VCaP (cell line): ENCODE measurements around the gene HDLBP.

Source experiments
- H3K27ac ChIP-seq: fragments of 450-650 bp; 2 replicates; pipeline ENCODE4 v1.5.1; 2017
- CTCF ChIP-seq: fragments of 450-650 bp; conservative IDR thresholded peaks from 2 replicates; pipeline ENCODE4 v1.5.1; 2017; ENCODE audit warnings: mild to moderate bottlenecking, moderate library complexity

The HDLBP gene

GRCh38 chr2:241213041-241213440 is 102.4 kb downstream of the HDLBP start:
- H3K27ac ChIP-seq, result no peak overlapping the region
- TF ChIP-seq CTCF, result no peak

DNA sequence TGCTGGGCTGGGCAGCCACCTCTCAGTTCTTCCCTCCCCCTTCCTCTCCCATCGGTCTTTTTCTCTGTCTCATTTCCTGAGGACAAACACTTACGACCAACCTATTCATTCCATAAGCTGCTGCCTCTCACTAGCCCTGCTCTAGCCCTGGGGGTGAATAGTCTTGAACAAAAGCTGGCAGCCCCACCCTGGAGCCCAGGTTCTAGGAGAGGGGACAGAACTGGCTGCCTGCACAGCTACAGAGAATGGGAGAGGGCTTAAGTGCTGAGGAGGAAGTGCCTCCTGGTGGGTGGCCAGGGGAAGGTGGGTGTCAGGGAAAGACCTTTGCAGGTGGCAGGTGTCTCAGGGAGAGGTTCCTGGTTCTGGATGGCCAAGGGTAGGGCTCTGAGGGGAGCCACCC is 104.2 kb downstream of the HDLBP start:
- TF ChIP-seq CTCF, result no peak
- H3K27ac ChIP-seq, result no peak overlapping the region

- no peak for TF ChIP-seq CTCF
- no peak overlapping the region for H3K27ac ChIP-seq
These were observed 106.2 kb downstream of the HDLBP start for GRCh38 chr2:241209271-241209670.

- H3K27ac ChIP-seq, result no peak overlapping the region
- TF ChIP-seq CTCF, result no peak
These were observed 107.4 kb downstream of the HDLBP start for GRCh38 chr2:241208058-241208457.

DNA sequence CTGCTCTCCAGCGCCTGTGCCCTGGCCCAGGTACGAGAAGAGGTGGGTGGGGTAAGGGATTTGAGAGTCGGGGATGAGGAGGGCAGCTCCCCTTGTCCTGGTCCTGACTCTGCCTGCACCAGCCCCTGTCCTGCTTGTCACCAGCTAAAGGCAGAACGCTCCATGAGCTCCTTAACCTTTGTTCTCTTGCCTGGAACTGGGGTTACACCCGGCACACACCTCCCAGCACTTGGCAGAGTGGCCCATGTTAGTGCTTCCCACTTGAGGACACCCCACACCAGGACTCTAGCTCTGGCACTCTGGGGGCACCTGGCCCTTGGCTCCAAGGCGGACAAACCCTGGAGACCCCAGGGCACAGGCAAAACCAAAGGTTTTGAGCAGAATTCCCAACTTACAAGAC is 107.8 kb downstream of the HDLBP start:
- no peak for TF ChIP-seq CTCF
- no peak overlapping the region for H3K27ac ChIP-seq

DNA sequence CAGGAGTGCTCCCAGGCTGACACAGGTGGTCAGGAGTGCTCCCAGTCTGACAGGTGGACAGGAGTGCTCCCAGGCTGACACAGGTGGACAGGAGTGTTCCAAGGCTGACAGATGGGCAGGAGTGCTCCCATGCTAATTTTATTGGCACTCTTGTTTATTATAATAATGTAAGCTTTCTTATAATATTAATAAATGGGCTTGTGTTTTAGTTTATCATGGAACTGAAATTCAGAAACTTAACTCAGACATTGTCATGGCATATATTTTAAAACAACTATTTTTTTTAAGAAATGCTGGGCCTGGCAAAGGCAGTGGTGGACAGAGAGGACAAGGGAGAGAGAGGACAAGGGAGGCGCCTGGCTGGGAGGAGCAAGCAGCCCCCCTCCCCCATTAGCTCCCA is 108.3 kb downstream of the HDLBP start:
- TF ChIP-seq CTCF, result no peak
- no peak overlapping the region for H3K27ac ChIP-seq

DNA sequence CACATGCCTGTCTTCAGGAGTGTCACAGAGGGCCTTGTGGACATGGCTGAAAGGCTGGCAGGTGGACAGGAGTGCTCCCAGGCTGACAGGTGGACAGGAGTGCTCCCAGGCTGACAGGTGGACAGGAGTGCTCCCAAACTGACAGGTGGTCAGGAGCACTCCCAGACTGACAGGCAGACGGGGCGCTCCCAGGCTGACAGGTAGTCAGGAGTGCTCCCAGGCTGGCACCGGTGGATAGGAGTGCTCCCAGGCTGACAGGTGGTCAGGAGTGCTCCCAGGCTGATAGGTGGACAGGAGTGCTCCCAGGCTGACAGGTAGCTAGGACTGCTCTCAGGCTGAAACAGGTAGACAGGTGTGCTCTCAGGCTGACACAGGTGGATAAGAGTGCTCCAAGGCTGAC is 110.4 kb downstream of the HDLBP start:
- TF ChIP-seq CTCF, result no peak
- no peak overlapping the region for H3K27ac ChIP-seq

- TF ChIP-seq CTCF, result no peak
- no peak overlapping the region for H3K27ac ChIP-seq
These were observed 111.0 kb downstream of the HDLBP start for GRCh38 chr2:241204490-241204889.
